GM19372 (cell line): Measurements from ENCODE around the gene NAP1L1.

Experiments
- ATAC-seq: cut with Tn5 transposase; IDR thresholded peaks from one replicate; pipeline ENCODE4 v1.9.1; 2021; ENCODE audit warnings: mild to moderate bottlenecking, low read depth, moderate library complexity; ENCODE audit not compliant: unreplicated experiment

Gene NAP1L1

DNA sequence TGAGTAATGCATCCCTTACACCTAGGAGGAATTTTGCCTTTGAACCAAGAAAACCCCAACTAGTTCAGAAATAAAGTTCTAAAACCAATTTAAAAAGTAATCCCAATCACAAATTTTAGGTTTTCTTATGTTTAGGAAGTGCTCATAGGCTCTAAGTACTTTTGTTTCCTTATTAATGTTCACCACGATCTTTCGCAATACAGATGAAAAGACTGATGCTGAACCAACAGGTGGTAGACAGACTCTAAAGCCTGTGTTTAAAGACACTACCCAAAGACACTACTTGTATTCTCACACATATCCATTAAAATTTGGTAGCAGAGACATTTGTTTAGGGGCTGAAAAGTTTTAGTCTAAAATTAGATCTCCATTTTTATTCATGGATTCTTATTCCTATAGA lies 42.3 kb downstream of the NAP1L1 start:
- no peak for ATAC-seq

DNA sequence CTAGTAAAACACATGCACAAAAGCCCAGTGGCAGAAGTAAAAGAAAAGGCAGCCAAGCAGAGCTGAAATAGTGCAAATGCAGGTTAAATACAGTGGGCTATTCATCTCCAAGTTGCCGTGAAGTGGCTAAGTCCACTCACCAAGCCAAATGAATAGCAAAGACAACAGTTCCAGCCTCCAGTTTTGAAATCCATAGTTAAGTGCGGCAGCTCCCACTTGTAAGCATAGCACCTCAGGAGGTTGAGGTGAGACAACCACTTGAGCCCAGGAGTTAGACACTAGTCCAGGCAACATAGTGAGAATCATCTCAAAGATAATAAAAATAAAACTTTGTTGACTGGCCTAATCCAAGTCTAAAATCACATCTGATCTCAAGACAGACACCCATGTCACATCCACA lies 43.1 kb downstream of the NAP1L1 start:
- no peak for ATAC-seq

DNA sequence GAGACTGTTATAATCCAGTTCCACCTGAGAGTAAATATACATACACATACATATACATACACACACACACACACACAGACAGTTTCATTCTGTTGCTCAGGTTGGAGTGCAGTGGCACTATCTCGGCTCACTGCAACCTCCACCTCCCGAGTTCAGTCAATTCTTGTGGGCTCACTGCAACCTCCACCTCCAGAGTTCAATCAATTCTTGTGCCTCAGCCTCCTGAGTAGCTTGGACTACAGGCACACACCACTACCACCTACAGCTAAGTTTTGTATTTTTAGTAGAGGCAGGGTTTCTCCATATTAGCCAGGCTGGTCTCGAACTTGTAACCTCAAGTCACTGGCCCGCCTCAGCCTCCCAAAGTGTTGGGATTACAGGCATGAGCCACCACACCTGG lies 44.0 kb downstream of the NAP1L1 start:
- no peak for ATAC-seq

DNA sequence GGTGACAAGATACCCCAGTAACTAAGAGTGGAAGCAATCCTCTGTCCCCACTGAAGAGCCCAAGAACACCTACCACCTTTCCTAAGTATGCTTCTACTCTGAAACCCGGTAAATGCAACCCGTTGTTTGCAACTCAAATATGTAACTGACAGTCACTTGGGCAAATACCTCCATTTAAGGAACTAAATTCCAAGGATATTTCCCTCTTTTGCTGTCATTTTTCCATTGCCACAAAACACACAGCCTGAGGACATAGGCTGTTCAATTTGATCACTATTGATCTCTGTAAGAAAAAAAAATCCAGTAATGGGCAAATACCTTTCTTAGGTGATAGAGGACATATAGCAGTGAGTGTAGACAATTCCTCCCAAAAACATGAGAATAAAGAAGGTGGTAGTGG lies 46.3 kb downstream of the NAP1L1 start:
- no peak for ATAC-seq

DNA sequence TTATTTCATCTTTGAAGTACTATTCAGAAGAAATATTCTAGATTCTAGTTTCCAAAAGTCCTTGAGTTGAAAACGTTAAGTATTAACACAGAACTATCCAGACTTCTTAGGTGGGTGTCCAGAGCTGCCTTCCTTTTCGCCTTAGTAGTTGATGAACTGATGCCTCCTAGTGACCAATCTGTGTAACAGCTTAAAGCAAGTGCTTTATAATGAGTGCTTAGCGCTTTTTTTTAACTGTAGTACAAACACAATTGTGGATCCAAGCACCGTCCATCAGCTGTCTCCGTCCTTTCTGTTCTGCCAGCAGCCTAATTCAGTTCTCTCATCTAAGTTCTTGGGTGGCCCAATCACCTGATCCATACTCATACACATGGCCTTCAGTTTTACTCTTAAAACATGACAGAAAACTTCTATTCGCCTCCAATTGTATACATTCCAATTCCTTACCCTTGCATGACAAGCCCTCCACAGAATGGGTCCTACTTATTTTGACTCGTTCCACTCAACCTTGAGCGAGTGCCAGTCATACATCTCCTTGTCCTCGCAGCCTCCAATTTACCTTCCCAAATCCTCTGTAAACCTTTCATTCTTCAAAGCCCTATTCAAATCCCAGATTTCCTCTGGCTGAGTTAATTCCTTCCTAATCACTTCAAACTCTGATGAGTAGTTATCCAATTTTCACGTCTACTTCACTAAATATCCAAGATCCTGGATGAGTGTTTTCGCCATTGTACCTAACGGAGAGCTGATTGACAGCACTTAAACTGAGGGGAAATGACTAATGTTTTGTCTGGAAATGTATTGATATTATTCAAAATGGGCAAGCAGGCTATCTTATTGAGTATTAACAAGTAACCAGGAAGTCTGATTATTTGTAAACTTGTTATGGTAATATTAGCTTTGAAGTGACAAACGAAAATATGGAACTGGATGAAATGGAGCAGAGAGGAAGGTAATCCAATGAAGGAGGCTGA lies 47.1 kb downstream of the NAP1L1 start:
- ATAC-seq = peak; percentile 72

DNA sequence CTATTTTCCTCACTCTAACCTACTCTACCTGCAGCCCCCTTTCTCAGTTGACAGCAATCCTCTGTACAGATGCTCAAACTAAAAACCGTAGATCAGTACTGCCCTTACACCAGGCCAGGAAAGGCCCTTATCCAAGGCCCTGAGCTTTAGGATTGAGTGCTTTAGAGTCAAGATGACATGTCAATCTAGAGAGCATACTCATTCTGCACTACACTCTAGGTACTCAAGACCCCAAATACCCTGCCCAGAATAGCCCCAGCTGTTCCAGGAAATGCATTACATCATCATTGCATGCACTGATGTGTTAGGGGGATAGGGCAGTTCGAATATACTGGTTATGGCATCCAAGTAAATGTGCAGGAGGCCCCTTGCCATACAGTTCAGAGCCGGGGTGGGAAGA lies 49.4 kb downstream of the NAP1L1 start:
- ATAC-seq = no peak

DNA sequence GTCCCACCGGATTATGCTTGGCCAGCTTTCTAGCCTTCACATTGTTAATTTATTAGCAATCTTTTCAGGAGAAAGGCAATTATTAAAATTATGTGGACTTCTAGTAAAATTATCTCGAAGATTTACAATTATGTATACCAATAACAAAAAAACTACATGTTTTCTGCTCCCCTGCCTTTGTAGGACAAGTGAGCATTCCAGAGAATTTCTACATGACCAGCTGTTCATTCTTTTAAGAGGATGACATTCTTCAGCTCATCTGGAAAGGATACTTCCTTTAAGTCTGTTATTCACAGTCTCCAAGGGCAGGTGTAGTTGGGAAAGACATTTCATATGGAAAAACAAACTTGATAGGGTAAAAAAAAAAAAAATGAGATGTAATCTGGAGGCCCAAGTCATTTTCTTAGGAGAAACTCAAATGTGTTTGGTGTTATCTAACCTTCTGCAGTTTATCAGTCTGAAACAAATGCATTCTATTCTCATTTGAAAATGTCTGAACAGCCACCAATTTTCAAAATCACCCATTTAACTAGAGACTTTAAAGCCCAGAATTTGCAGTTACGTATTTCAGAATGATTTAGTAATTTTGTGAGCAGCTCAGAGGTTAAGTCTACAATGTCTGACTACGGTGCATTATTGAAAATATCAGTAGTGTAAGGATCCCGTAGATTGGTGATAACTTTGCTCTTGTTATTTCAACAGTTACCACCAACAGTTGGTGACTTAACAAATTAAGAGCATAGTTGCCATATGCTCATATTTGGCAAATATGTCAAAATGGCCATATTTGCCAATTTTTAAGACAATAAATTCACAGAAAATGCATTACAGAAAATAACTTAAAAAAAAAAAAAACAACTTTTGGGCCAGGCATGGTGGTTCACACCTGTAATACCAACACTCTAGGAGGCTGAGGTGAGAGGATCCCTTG lies 51.1 kb downstream of the NAP1L1 start:
- ATAC-seq = no peak

DNA sequence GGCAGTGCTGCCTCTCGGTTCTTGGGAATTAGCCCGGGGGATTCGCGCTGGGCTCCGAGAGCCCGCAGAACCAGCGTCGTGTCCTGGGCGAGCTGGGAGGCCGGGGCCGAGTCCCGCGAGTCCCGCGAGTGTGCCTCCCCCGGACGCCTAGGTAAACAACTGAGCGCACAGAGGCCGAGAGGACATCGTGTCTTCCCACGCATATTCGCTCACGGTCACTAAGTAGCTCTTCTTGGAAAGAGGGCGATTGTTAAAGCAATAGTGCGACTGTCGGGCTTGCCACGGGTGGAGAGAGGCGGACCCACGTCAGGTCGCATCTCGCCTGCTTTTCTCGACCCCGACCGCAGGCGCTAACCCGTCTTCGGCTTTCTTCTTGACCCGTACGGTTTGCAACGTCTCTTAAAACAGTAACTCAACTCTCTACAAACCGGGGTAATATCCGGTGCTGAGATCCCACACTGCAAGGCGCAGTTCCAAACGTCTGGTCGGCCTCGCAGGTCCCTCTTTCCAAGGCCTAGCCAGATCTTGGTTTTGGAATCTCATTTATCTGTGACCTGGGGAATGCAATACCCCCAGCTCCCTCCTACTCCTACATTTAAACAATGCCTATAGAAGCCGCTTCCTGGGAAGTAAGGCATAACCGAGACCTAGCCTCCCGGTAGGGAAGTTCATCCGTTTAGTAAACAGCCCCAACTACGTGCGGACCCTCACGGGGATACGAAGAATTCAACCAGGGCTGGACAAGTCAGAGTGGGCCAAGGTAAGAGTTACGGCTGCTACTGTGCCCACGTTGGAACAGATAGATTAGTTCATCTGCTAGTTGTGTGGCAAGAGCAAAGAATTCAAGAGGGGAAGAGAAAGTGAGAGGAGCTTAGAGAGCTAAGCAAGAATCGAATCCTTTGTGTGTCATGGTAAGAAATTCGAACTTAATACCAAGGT lies 52.2 kb downstream of the NAP1L1 start:
- ATAC-seq = peak; percentile 32

DNA sequence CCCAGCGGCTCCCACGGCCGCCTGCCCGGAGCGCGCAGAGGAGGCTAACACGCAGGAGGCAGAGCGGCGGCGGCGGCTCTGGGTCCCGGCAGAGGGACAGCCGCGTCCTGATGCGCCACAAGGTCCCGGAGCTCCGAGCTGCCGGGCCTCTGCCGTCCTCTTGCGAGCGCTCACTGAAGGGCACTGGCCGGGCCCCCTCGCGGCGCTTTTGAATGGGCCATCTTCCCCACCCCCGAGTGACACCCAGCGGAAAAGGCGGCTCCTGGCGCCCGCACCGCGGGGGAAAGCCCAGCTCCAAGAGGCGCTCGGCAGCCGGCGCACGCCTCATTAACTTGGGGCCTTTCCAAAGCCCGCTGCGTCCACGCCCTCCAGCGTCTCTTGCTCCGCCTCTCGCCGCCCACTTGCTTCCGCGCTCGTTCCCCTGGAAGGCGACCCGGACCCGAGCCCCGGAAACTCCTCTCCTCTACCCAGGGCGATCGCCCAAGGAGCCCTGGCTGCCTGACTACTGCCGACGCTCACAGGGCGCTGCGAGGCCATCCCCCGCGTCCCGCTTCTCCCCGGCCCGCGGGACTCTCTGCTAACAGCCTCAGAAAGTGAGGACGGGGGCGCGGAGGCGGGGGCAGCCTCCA lies 53.0 kb downstream of the NAP1L1 start, which contains the start of gene PHLDA1:
TSS of gene PHLDA1 (minus strand) at position 363 of the 629 bp plus-strand sequence.
- peak; percentile 71 for ATAC-seq

DNA sequence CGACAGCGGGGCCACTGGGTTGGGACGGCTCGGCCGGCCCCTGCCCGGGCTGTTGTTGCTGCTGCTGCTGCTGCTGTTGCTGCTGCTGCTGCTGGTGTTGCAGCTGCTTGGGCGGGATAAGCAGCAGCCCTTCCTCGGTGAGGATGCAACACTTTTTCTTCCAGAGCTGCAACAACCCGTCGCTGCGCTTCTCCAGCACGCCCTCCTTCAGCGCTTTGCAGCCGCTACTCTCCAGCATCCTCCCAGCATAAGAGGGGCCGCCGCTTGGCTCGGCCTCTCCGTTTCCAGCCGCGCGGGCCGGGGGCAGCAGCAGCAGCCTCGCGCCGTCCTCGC lies 53.4 kb downstream of the NAP1L1 start:
- ATAC-seq = no peak

DNA sequence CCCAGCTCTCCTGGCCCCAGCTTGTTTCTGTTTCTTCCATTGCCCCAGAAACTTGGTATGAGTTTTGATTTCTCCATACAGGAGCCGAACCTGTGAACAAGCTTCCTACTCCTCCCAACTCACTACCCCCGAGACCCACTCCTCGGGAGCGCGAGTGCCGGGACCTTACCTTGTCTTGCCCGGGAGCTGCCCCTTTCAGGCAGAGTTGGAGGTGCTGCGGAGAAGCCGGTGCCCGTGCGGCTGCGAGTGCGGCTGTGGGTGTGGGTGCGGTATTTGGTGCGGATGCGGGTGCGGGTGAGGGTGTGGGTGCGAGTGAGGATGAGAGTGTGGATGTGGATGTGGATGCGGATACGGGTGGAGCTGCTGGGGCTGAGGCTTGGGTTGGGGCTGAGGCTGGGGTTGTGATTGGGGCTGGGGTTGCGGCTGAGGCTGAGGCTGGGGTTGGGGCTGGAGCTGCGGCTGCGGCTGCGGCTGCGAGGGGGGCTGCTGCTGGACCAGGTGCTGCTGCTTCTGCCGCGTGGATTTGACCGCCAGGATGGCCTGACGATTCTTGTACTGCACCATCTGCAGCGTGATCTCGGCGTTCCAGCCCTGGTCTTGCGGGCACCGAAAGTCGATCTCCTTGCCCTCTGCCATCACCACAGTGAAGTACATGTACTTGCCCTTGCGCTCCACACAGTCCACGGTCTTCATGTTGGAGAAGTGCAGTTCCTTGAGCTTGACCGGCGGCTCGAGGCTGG lies 54.0 kb downstream of the NAP1L1 start:
- ATAC-seq = peak; percentile 10

DNA sequence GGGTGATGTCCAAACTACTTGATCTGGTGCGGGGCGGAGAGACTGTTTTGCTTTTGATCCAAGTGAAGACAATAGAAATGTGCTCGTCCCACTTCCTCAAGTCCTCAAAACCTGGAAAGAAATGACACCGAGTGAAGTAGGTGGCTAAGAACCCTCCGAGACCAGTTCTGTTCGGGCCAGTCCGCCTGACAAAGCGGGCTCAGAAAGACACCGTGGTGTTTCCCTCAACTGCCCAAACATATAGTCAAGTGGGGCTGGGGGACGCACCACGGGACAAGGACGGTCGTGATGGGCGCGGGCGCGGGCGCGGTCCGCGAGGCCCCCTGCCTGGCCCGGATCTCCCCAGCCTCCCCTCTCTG lies 54.5 kb downstream of the NAP1L1 start:
- ATAC-seq = no peak

DNA sequence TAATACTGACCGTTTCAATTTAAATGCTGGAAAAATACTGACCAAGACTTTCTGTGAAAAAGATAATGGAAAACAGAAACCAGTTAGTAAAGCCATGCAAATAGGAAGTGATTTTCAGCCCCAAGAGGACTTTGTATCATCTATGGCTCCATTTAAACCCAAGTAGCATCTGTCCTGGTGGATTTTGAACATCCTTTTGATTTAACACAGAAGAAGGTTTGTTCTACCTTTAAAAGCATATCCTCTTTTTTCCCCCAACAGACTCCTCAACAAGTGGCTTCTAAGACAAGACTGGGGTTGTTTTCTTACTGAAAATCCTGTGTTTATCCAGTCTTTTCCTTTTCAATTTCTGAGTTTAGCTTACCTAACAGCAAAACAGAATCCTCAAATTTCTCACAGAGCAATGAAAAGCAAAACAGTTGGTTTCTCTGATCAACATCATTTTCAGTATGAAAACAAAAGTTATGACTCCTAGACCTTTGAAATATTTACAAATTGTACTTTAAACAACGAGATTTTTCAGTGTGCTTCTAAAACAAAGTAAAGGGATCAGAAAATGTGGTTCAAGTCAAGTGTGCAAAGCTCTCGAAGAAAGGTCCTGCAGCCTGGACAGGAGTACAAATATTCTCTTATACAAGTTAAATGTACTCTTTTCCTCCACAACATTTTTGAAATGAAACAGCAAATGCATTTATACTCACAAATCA lies 55.8 kb downstream of the NAP1L1 start:
- ATAC-seq = no peak

DNA sequence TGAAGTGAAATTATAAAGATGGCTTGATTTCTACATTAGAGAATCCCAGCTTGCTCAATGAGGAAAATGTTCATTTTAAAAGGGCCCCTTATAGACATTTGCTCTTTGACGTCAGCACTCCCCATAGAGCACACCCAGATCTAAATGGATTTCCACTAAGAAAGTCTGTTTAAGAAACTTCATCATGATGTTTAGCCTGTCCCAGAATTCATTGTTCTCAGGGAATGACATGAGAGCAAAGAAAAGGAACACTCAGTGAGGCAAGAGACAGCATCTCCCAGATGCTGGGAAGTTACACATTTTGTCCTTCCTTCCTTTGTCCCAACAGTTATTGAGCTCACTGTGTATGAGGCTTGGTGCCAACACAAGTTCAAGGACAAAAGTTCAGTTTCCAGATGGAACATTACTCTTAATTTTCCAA lies 57.8 kb downstream of the NAP1L1 start:
- ATAC-seq = no peak

DNA sequence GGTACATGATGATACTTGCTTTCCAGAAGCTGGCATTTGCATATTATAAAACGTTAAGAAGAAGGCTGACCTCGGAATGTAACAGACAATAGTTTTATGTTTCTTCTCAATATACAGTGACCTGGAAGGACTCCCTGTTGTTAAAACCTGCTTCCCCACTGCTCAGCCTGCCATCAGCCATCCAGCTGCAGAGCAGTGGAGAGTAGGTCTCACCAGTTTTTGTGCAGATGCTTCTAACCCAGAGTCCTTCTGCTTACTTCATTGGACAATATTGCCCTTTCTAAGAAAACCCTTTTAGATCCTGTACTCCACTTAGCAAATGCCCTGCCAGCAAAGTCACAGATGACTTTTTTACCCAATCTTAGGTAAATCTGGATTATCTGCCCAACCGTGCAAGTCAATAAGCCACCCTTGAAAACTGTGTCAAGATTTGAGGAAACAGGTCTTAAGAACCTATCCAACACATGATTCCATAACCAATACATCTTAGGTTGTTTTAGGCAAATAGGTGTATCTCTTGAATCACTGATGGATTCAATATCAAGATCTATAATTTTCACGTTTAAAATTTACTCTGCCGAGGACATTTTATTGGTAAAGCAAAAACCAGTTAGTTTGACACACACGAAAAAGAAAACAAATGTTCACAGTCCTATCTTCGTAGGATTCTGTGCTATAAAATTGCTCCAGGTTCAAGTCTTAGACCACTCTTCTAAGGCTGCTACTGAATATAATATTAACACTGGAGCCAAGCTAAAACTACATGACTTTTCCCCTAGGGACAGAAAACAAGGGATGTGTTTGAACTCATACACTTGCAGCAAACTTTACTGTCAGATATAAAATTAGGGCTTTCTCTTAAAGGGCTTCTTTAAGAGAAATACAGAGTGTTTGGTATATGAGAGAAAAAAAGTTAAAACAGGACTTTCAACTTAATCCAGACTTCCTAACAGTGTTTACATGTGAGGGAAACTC lies 58.6 kb downstream of the NAP1L1 start:
- no peak for ATAC-seq

DNA sequence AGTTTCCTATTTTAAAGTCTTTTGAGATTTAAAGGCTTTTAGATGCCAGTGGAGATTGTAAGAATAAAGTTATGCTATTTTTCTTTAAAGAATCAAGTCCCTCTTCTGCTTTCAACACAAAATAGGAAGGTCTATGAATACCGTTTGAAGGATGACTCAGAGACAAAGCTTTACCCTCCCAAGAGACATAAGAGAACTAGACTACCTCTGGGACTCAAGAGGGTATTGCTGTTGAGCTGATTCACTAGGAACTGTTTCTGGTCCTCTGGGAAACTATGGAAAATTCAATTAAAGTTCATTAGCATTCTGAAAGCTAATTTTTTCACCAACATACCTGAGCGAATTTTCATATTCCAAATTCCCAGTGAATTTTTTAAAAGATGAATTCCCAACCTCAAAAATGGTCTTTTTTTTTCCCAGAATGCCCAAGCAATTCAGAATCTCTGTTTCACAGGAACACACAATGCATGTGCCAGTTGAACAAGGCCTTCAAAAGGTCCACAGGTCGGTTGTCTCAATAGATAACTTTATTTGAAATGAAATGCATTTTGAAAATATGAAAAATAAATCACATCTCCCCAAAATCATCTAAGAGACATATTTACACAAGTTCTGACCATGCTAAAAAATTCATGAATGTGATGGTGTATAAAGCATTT lies 59.4 kb downstream of the NAP1L1 start:
- no peak for ATAC-seq
